Neutrophil (primary cell): ENCODE data around the gene RNF44.
A peak's percentile ranks its signal among the peaks of the same experiment; 100 is the strongest.

Experiments used
- H3K27ac ChIP-seq: fragments of 200-600 bp; sonication (generic); 2 replicates; pipeline ENCODE4 v1.5.1; 2016; ENCODE audit warnings: mild to moderate bottlenecking, moderate library complexity
- H3K27me3 ChIP-seq: fragments of 200-600 bp; sonication (generic); 2 replicates; pipeline ENCODE4 v1.6.0; 2016; ENCODE audit warnings: mild to moderate bottlenecking
- H3K36me3 ChIP-seq: fragments of 200-600 bp; sonication (generic); 2 replicates; pipeline ENCODE4 v1.5.1; 2017
- H3K4me1 ChIP-seq, 2 experiments: fragments of 200-600 bp in 1 of 2; sonication (generic) in 1 of 2; 1 replicate in 1 of 2; 2 replicates in 1 of 2; pipeline versions ENCODE4 v1.5.1 to v1.6.1; 2013 to 2016; ENCODE audit warnings: low read depth in 1 of 2, low read length in 1 of 2, mild to moderate bottlenecking in 1 of 2, moderate library complexity in 1 of 2; ENCODE audit not compliant: control insufficient read depth in 1 of 2, insufficient read depth in 1 of 2
- H3K4me3 ChIP-seq, 2 experiments: fragments of 200-600 bp in 1 of 2; sonication (generic) in 1 of 2; 1 replicate in 1 of 2; 2 replicates in 1 of 2; pipeline ENCODE4 v1.5.1; 2013 to 2016; ENCODE audit warnings: low read depth in 1 of 2, low read length in 1 of 2, mild to moderate bottlenecking in 1 of 2, moderate library complexity in 1 of 2
- H3K9me3 ChIP-seq: fragments of 200-600 bp; sonication (generic); 2 replicates; pipeline ENCODE4 v1.5.1; 2016
- CTCF ChIP-seq: fragments of 200-600 bp; sonication (generic); IDR thresholded peaks from 2 replicates; pipeline ENCODE4 v1.5.1; 2016; ENCODE audit warnings: antibody characterized with exemption

Gene RNF44

GRCh38 chr5:176533390-176533789 lies 3.8 kb downstream of the RNF44 start:
- Histone ChIP-seq H3K9me3 (no peaks in the 10 kb centered on the region), H3K36me3 (peaks cover 39% of the 10 kb centered on the region), H3K27ac (peak overlapping the region; percentile 100), H3K4me1 (peaks cover 72 to 75% of the 10 kb centered on the region in 2 experiments), H3K27me3 (no peaks in the 10 kb centered on the region), H3K4me3 (peak overlapping the region; percentile 75 to 99)
- no peak for TF ChIP-seq CTCF

GRCh38 chr5:176532795-176533194 lies 4.4 kb downstream of the RNF44 start:
- Histone ChIP-seq H3K27me3 (no peaks in the 10 kb centered on the region), H3K4me3 (peak overlapping the region; percentile 75 to 99), H3K36me3 (peaks cover 45% of the 10 kb centered on the region), H3K9me3 (no peaks in the 10 kb centered on the region), H3K4me1 (peaks cover 67 to 71% of the 10 kb centered on the region in 2 experiments), H3K27ac (peak overlapping the region; percentile 100)
- TF ChIP-seq CTCF: no peak

GRCh38 chr5:176531902-176532493 lies 5.2 kb downstream of the RNF44 start:
- Histone ChIP-seq H3K27ac (peak overlapping the region; percentile 100), H3K9me3 (no peaks in the 10 kb centered on the region), H3K4me1 (peaks cover 67 to 71% of the 10 kb centered on the region in 2 experiments), H3K27me3 (no peaks in the 10 kb centered on the region), H3K36me3 (peaks cover 53% of the 10 kb centered on the region), H3K4me3 (peak overlapping the region in 1 of 2 experiments; percentile 10)
- TF ChIP-seq CTCF: no peak

GRCh38 chr5:176530983-176531901 lies 6.0 kb downstream of the RNF44 start:
- no peak for TF ChIP-seq CTCF
- Histone ChIP-seq H3K9me3 (no peaks in the 10 kb centered on the region), H3K4me1 (peaks cover 67 to 69% of the 10 kb centered on the region in 2 experiments), H3K27ac (peak overlapping the region; percentile 100), H3K27me3 (no peaks in the 10 kb centered on the region), H3K4me3 (peak overlapping the region; percentile 8 to 35), H3K36me3 (peaks cover 59% of the 10 kb centered on the region)

- Histone ChIP-seq H3K4me1 (peaks cover 59 to 62% of the 10 kb centered on the region in 2 experiments), H3K36me3 (peaks cover 60% of the 10 kb centered on the region), H3K9me3 (no peaks in the 10 kb centered on the region), H3K4me3 (peak overlapping the region; percentile 20 to 35), H3K27ac (peak overlapping the region; percentile 100), H3K27me3 (no peaks in the 10 kb centered on the region)
- TF ChIP-seq CTCF: no peak
These were observed 6.7 kb downstream of the RNF44 start for GRCh38 chr5:176530393-176530982.
